ENCODE results near the gene KRT84. TPM values are rescaled to one million over a fixed set of nuclear protein-coding genes. Genes with fewer than 3 reads are reported as not detected.

KRT84 gene
- total RNA-seq, 1 donor from 2014 or later, result not detected

DNA sequence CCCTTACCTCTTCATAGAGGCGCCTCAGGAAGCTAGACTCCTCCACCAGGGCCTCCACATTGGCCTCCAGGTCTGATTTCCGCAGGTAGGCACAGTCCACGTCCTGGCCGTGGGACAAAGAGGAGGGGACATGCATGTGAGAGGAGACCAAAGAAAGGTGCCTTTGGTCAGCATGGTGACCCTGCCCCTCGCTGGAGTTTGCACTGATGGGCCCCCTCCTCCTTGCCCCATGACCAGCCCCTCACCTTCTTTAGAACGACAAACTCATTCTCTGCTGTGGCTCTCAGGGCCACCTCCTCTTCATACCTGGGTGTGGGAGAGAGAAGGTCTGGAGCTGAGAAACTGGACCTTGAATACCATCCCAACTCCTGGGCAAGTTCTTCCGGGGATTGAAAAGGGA is 21.4 kb downstream of the KRT84 start:
- Histone ChIP-seq H3K4me3 (no peak overlapping the region), H3K9me3 (no peaks in the 10 kb centered on the region), H3K27me3 (ENCODE audit: low read depth) (peaks cover 9% of the 10 kb centered on the region), H3K4me1 (no peaks in the 10 kb centered on the region), H3K36me3 (no peaks in the 10 kb centered on the region), H3K27ac (no peak overlapping the region)
- TF ChIP-seq, protein P1, sequence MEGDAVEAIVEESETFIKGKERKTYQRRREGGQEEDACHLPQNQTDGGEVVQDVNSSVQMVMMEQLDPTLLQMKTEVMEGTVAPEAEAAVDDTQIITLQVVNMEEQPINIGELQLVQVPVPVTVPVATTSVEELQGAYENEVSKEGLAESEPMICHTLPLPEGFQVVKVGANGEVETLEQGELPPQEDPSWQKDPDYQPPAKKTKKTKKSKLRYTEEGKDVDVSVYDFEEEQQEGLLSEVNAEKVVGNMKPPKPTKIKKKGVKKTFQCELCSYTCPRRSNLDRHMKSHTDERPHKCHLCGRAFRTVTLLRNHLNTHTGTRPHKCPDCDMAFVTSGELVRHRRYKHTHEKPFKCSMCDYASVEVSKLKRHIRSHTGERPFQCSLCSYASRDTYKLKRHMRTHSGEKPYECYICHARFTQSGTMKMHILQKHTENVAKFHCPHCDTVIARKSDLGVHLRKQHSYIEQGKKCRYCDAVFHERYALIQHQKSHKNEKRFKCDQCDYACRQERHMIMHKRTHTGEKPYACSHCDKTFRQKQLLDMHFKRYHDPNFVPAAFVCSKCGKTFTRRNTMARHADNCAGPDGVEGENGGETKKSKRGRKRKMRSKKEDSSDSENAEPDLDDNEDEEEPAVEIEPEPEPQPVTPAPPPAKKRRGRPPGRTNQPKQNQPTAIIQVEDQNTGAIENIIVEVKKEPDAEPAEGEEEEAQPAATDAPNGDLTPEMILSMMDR (IDR thresholded peaks at IDR 0.05), result no peak
- ATAC-seq (no peak), DNase-seq (no peak)
- intact Hi-C loops (cut with DNase I), result no loop called here

DNA sequence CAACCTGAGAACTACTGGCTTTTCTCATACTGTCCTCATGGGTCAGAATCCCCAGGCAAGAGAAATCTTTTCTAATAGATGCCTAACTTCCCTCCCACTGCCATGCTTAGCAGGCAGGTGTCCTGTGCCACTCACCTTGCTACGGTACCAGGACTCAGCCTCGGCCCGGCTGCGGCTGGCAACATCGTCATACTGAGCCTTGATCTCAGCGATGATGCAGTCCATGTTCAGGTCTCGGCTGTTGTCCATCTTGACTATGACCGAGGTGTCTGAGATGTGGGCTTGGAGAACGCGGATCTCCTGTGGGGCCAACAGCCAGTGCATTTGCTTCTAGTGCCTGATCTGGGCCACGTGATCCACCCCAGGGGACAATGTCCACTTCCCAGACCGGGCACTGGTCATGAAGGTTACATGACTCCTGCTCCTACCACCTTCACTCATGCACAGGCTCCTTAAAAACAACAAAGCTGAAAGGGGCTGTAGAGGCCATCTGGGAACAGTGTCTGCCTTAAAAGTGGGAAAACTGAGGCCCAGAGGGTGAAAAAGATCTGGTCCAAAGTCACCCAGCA is 22.3 kb downstream of the KRT84 start:
- Histone ChIP-seq H3K4me1 (no peaks in the 10 kb centered on the region), H3K36me3 (no peaks in the 10 kb centered on the region), H3K27me3 (ENCODE audit: low read depth) (peaks cover 12% of the 10 kb centered on the region), H3K9me3 (no peaks in the 10 kb centered on the region), H3K4me3 (no peak overlapping the region), H3K27ac (no peak overlapping the region)
- DNase-seq, result no peak
- no peak for ATAC-seq
- intact Hi-C loops (cut with DNase I), result no loop called here
- TF ChIP-seq, protein P1 (IDR thresholded peaks at IDR 0.05), result no peak

DNA sequence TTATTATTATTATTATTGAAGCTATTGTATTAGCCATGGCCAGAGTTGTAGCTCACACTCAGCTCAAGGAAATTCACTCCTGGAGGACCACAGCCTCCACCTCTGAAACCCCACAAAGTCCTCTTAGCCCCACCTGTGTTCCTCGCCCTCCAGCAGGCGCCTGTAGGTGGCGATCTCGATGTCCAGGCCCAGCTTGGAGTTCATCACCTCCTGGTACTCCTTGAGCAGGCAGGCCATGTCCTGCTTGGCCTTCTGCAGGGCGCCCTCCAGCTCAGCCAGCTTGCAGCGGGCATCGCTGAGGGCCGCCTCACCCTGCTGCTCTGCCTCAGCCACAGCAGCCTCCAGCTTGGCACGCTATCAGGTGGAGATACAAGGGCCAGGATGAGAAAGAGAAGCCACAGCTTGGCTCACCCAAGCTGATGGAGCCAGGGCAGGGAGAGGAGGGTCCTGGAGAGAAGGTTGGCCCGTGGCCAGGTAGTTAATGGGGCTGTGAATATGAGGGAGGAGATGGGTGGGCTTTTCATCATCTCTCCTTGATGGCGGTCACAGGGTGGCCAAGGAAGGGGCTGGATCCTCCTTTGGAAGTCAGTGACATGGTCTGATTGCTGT is 23.2 kb downstream of the KRT84 start:
- Histone ChIP-seq H3K4me3 (no peak overlapping the region), H3K4me1 (no peaks in the 10 kb centered on the region), H3K27me3 (ENCODE audit: low read depth) (peaks cover 12% of the 10 kb centered on the region), H3K27ac (no peak overlapping the region), H3K36me3 (no peaks in the 10 kb centered on the region), H3K9me3 (no peaks in the 10 kb centered on the region)
- DNase-seq, result no peak
- intact Hi-C loops (cut with DNase I), result no loop called here
- no peak for ATAC-seq
- TF ChIP-seq, protein P1 (IDR thresholded peaks at IDR 0.05), result peak; percentile 16

DNA sequence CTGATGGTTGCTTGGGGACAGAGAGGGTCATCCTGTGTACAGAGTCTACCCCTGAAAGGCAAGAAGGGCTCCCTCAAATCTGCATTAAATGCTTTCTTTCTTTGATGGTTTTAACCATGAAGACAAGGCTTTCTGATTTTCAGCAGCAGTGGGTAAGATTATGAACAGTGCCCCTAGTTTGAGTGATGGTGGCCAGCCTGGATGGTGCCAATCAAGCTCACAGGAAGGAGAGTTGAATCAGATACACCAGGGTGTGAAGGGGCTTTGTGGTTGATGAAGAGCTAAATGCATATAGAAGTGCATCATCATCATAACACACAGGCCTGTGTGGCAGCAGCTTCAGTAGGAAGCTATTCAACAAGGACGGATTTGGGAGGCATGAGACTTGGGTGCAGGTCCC is 23.9 kb downstream of the KRT84 start:
- no peaks in the 10 kb centered on the region for H3K9me3 ChIP-seq
- no peaks in the 10 kb centered on the region for H3K36me3 ChIP-seq
- intact Hi-C loops (cut with DNase I), result no loop called here
- ATAC-seq (no peak), DNase-seq (no peak)
- TF ChIP-seq, protein P1 (IDR thresholded peaks at IDR 0.05), result no peak
- no peak overlapping the region for H3K27ac ChIP-seq
- no peak overlapping the region for H3K4me3 ChIP-seq
- H3K27me3 ChIP-seq (ENCODE audit: low read depth), result peaks cover 12% of the 10 kb centered on the region
- H3K4me1 ChIP-seq, result no peaks in the 10 kb centered on the region

DNA sequence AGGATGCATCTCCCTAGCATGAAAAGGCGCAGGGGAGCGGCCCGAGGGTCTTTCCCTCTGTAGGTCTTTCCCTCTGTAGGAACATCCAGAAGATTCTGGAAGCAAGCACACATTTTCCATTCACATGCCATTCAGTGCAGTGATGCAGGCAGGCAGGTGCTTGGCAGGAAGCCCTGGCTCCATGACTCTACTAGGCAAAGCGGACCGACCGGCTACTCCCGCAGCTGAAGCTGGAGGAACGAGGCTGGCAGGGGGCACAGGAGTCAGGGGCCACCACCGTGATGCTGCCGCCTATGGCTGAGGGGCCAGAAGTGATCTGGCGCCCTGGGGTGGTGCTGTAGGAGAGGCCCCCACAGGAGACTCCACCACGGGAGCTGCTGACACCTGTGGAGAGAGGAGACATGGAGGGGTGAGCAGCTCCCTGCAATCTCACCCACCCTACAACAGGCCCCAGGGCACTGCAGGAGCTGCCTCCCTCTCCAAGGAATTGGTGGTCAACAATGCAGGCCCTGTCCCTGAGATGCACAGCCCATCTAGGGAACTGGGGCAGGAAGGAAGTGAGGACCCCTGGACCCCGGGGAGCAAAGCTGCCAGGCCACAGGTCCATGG is 24.7 kb downstream of the KRT84 start:
- TF ChIP-seq, protein P1 (IDR thresholded peaks at IDR 0.05), result no peak
- Histone ChIP-seq H3K27me3 (ENCODE audit: low read depth) (peaks cover 20% of the 10 kb centered on the region), H3K27ac (no peak overlapping the region), H3K4me3 (no peak overlapping the region), H3K9me3 (no peaks in the 10 kb centered on the region), H3K4me1 (no peaks in the 10 kb centered on the region), H3K36me3 (no peaks in the 10 kb centered on the region)
- ATAC-seq (no peak), DNase-seq (no peak)
- intact Hi-C loops (cut with DNase I), result no loop called here

Measured in lower lobe of right lung (tissue), 2 donors.